Omental fat pad (tissue), 4 donors: ENCODE measurements around the gene FIBP. TPM values are rescaled to one million over a fixed set of nuclear protein-coding genes. Genes with fewer than 3 reads are reported as not detected.

Experiments
- ATAC-seq: fragments of 150-250 bp; one replicate; pipeline ENCODE4 v1.9.1; 2016; ENCODE audit warnings: mild to moderate bottlenecking, moderate library complexity; ENCODE audit not compliant: low FRiP score
- DNase-seq: peaks from one replicate; pipeline ENCODE4 v3.0.0-alpha.2; 2019; ENCODE audit warnings: low spot score
- total RNA-seq, 4 donors: library from RNA; depleted of rRNA; stranded (reverse); fragments of >200 nt; gene quantifications; one replicate each; pipeline ENCODE4 v1.1.0, GENCODE V29; 2016
- TF ChIP-seq, protein P1 (sequence below), 3 donors: fragments of 450-650 bp; IDR thresholded peaks; one replicate each; pipeline ENCODE4 v1.5.1; 2016 to 2017; ENCODE audit warnings: antibody characterized with exemption in 3 of 3, mild to moderate bottlenecking in 3 of 3, moderate library complexity in 2 of 3

Gene FIBP
- total RNA-seq, 4 donors from 2014 or later, result 48.8 to 66.4 (median 54.6) TPM

DNA sequence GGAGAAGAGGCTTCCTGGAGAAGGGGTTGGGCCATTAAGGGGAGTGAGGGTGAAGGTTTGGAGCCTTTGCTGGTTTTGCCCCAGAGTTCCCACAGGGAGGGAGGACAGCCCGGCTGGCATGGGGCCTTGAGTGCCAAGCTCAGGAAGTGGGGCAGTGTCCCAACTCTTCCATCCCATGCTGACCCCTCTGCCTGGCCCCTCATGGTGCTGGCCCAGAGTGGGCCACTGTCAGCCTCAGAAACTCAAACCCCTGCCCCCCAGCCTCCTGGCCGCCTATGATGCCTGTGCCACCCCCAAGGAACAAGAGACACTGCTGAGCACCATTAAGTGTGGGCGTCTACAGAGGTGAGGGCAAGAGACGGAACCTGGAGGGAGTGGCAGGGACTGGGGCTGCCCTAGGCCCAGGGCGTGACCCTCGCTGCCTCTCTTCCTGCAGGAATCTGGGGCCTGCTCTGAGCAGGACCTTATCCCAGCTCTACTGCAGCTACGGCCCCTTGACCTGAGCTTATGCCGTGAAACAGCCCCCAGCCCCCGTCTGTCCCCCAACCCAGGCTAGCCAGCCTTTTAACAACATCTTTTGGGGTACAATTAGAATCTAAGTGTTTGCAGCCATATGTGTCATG lies 22.6 kb downstream of the FIBP start:
- DNase-seq, result no peak

DNA sequence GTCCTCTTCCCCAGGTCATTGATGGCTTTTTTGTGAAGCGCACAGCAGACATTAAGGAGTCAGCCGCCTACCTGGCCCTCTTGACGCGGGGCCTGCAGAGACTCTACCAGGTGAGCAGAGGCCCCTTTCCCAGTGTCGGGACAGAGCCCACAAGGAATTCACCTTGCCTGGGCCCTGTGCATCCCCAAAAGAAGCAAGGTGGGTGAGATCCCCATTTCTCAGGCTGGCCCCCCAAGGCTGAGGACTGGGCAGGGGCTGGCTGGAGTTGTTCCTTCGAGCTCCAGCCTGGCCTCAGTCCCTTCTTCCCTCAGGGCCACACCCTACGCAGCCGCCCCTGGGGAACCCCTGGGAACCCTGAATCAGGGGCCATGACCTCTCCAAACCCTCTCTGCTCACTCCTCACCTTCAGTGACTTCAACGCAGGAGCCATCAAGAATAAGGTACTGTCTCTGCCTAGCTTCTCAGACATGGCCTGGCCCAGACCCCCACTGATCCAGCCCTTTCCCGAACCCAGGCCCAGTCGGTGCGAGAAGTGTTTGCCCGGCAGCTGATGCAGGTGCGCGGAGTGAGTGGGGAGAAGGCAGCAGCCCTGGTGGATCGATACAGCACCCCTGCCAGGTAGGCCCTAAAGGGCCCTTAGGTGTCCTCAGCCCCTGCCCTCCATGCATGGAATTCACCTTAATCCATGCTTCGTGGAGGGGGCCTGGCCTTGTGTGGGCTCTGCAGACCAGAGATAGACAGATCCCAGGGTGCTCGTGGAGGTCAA lies 23.4 kb downstream of the FIBP start:
- TF ChIP-seq, protein P1, sequence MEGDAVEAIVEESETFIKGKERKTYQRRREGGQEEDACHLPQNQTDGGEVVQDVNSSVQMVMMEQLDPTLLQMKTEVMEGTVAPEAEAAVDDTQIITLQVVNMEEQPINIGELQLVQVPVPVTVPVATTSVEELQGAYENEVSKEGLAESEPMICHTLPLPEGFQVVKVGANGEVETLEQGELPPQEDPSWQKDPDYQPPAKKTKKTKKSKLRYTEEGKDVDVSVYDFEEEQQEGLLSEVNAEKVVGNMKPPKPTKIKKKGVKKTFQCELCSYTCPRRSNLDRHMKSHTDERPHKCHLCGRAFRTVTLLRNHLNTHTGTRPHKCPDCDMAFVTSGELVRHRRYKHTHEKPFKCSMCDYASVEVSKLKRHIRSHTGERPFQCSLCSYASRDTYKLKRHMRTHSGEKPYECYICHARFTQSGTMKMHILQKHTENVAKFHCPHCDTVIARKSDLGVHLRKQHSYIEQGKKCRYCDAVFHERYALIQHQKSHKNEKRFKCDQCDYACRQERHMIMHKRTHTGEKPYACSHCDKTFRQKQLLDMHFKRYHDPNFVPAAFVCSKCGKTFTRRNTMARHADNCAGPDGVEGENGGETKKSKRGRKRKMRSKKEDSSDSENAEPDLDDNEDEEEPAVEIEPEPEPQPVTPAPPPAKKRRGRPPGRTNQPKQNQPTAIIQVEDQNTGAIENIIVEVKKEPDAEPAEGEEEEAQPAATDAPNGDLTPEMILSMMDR (IDR thresholded peaks at IDR 0.05), result no peak
- DNase-seq (no peak), ATAC-seq (no peak)

More for the DNA sequence above, 22.6 kb downstream of the FIBP start:
- ATAC-seq, result no peak
- TF ChIP-seq, protein P1 (IDR thresholded peaks at IDR 0.05), result no peak

DNA sequence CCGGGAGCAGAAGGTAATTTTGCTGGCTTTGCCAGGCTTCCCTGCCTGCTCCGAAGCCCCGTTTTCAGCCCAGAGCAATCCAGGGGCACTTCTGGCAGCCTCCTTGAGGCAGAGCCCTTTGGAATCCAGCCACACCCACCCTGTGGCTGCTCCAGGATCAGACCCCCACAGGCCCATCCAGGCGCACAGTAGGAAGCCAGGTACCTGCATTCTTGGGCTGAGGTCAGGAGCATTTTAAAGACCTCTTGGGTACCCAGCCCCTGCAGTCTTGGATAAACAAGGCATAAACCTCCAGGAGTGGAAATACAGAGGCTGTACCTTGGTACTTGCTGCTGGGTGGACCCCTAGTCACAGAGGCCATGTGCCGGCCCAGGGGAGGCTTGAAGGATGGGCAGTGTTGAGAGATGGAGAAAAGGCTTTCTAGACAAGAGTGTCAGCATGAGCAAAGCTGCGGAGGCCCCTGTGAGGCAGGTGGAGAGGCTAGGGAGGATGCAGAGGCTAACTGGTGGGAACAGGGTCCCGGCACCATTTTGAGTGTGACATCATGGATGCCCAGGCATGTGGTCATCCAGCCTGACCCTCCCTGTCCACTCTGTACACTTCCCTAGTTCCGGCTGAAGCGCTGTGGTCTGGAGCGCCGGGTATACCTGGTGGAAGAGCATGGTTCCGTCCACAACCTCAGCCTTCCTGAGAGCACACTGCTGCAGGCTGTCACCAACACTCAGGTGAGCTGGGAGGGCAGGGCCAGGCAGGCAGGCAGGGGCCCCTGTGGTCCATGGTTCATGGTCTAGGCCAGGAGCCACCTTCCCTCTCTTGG lies 24.2 kb downstream of the FIBP start:
- TF ChIP-seq, protein P1 (IDR thresholded peaks at IDR 0.05), result no peak
- ATAC-seq (no peak), DNase-seq (no peak)

DNA sequence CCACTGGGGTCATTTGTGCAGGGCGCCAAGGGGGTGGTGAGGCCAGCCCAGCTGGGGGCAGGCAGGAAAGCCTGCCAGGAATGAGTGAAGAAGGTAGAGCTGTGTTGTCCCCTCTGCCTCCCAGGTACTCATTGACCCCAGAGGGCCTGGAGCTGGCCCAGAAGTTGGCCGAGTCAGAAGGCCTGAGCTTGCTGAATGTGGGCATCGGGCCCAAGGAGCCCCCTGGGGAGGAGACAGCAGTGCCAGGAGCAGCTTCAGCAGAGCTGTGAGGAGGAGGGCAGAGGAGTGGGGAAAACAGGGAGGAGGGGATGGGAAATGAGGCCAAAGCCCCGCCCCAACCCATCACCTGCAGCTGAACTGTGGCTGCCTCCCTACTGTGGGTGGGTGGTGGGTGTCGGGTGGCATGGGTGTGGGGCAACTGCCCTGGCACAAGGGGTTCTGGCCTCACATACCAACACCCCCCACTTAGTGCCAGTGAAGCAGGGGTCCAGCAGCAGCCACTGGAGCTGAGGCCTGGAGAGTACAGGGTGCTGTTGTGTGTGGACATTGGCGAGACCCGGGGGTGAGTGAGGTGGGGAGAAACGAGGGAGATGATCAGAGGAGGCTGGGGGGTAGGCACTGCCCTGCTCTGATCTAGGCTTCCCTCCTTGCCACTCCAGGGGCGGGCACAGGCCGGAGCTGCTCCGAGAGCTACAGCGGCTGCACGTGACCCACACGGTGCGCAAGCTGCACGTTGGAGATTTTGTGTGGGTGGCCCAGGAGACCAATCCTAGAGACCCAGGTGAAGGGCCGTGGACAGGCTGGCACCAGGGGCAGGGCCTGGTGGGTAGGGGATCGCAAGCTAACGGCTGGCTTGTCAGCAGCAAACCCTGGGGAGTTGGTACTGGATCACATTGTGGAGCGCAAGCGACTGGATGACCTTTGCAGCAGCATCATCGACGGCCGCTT lies 25.1 kb downstream of the FIBP start:
- DNase-seq (no peak), ATAC-seq (no peak)

DNA sequence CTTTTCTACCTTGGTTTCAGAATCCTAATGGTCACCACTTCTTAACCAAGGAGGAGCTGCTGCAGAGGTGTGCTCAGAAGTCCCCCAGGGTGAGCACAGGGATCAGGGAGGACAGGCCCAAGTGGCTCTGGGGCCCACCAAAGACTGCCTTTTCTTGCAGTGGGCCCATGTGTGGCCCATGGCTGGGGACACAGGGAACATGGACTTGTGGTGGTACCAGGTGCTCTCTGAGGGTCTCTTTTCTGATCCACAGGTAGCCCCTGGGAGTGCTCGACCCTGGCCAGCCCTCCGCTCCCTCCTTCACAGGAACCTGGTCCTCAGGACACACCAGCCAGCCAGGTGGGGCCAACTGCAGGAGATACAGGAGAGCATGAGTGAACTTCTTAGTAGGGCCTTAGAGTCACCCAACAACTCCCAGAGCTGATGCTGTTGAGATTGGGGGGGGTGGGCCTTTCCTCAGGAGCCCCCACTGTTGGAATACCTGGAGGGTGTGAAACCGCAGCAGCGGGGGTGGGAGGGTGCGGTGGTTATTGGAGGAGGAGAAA lies 26.0 kb downstream of the FIBP start:
- TF ChIP-seq, protein P1 (IDR thresholded peaks at IDR 0.05), result no peak

More for the DNA sequence above, 25.1 kb downstream of the FIBP start:
- TF ChIP-seq, protein P1 (IDR thresholded peaks at IDR 0.05), result no peak

More for the DNA sequence above, 26.0 kb downstream of the FIBP start:
- ATAC-seq, result no peak
- DNase-seq, result no peak
